ENCODE measurements around the gene CKAP5. TPM values are rescaled to one million over a fixed set of nuclear protein-coding genes. Genes with fewer than 3 reads are reported as not detected.

The CKAP5 gene
- total RNA-seq, 3 donors from 2014 or later, result 32.1 to 45.2 (median 41.4) TPM

DNA sequence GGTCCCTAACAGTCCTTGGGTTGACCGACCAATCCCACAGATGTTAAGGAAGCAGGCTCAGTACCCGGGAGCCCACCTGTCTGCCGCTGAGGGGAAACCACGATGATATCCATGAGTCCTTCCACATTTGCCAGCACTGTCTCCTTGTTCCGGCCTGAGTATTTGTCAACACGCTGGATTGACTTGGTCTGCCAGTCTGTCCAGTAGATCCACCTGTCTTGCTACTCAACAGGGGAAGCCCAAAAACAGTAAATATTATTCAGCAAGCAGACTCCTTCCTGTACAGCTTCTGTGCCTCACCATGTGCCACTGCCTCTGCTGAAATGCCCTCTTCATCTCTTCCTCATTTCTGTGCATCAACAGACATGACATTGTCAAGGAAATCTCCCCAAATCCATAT lies 22.8 kb upstream of the CKAP5 start:
- Histone ChIP-seq H3K27ac (no peak overlapping the region), H3K9me3 (no peaks in the 10 kb centered on the region), H3K36me3 (peaks cover 5% of the 10 kb centered on the region), H3K27me3 (no peaks in the 10 kb centered on the region), H3K4me3 (no peak overlapping the region), H3K4me1 (no peaks in the 10 kb centered on the region)
- DNase-seq (ENCODE audit: low spot score in 2 of 2), result no peak
- intact Hi-C loops (cut with DNase I; ENCODE audit: low total_unique reads), result no loop called here
- TF ChIP-seq, protein P1, sequence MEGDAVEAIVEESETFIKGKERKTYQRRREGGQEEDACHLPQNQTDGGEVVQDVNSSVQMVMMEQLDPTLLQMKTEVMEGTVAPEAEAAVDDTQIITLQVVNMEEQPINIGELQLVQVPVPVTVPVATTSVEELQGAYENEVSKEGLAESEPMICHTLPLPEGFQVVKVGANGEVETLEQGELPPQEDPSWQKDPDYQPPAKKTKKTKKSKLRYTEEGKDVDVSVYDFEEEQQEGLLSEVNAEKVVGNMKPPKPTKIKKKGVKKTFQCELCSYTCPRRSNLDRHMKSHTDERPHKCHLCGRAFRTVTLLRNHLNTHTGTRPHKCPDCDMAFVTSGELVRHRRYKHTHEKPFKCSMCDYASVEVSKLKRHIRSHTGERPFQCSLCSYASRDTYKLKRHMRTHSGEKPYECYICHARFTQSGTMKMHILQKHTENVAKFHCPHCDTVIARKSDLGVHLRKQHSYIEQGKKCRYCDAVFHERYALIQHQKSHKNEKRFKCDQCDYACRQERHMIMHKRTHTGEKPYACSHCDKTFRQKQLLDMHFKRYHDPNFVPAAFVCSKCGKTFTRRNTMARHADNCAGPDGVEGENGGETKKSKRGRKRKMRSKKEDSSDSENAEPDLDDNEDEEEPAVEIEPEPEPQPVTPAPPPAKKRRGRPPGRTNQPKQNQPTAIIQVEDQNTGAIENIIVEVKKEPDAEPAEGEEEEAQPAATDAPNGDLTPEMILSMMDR (IDR thresholded peaks at IDR 0.05), result no peak
- TF ChIP-seq POLR2A (IDR thresholded peaks at IDR 0.05) (no peak), POLR2AphosphoS5 (IDR thresholded peaks at IDR 0.05) (no peak)

DNA sequence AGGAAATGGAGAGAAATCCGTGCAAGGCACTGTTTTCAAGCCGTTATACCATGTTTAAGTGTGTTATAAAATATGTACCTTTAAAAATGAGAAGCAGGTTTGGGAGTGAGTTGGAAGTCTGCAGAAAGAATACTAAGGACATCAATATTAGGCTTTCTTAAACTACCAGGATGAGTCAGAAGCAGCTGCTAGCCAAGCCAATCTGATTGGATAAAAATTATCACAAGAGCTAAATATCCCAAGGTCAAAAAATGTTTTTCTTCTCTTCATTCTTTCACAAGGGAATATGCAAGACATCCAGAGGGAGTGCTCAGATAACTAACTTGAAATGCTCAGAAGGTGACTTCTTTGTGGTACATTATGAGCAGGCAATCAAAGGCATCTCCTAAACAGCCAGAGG lies 19.3 kb upstream of the CKAP5 start:
- no peak overlapping the region for H3K27ac ChIP-seq
- H3K9me3 ChIP-seq, result no peaks in the 10 kb centered on the region
- H3K36me3 ChIP-seq, result peaks cover 6% of the 10 kb centered on the region
- intact Hi-C loops (cut with DNase I; ENCODE audit: low total_unique reads), result no loop called here
- no peak for DNase-seq (ENCODE audit: low spot score in 2 of 2)
- no peaks in the 10 kb centered on the region for H3K27me3 ChIP-seq
- no peaks in the 10 kb centered on the region for H3K4me1 ChIP-seq
- TF ChIP-seq POLR2AphosphoS5 (IDR thresholded peaks at IDR 0.05) (no peak), POLR2A (IDR thresholded peaks at IDR 0.05) (no peak)
- TF ChIP-seq, protein P1 (IDR thresholded peaks at IDR 0.05), result no peak
- H3K4me3 ChIP-seq, result no peak overlapping the region

DNA sequence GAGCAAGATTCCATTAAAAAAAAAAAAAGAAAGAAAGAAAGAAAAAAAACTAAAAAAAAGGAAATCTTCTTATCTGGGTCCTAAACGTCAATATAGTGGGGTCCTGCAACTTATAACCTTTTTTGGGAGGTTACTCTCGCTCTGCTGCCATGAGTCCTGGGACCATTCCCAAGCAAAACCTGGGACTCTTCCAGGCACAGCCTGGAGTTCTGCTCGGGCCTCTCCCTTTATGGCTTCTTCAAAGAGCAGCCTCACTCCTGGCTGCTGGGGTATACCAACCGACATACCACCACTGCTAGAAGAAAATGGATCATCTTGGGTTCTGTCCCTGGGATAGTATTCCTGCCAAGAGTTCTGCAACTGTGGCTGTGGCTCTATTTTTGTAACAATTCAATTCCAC lies 14.1 kb upstream of the CKAP5 start:
- intact Hi-C loops (cut with DNase I; ENCODE audit: low total_unique reads), result no loop called here
- Histone ChIP-seq H3K36me3 (peaks cover 6% of the 10 kb centered on the region), H3K27ac (no peak overlapping the region), H3K27me3 (no peaks in the 10 kb centered on the region), H3K4me1 (no peaks in the 10 kb centered on the region), H3K4me3 (no peak overlapping the region), H3K9me3 (no peaks in the 10 kb centered on the region)
- no peak for TF ChIP-seq POLR2A (IDR thresholded peaks at IDR 0.05)
- TF ChIP-seq, protein P1 (IDR thresholded peaks at IDR 0.05), result no peak
- TF ChIP-seq POLR2AphosphoS5 (IDR thresholded peaks at IDR 0.05), result no peak
- DNase-seq (ENCODE audit: low spot score in 2 of 2), result no peak

DNA sequence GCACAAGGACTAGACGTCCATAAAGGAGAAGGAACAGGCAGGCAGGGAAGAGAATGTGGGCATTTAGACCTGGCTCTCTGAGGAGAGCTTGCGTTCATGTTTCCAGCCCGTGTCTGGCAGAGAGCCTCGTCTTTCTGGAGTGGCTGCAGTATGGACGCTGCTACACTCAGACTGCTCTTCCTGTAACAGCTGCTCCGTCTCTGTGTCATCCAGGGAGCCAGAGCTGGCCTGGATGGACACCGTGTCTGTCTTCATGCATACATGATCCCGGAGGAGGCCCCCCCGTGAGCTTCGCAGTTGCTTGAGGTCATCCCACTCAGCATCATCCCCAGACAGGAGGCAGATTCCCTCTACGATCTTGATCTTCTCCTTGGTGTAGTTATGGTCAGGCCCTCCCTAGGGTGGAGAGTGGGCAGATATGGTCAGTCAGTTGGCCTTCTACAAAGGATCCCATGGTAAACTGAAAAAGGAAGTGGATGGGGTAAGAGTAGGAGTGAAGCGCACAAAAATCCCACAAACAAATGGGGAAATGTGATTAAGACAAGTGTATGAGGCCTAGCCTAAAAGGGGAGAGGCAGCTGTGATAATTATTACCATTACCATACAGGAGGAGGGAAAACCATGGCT lies 13.0 kb upstream of the CKAP5 start:
- H3K27me3 ChIP-seq, result no peaks in the 10 kb centered on the region
- intact Hi-C loops (cut with DNase I; ENCODE audit: low total_unique reads), result no loop called here
- TF ChIP-seq, protein P1 (IDR thresholded peaks at IDR 0.05), result no peak
- TF ChIP-seq POLR2A (IDR thresholded peaks at IDR 0.05) (no peak), POLR2AphosphoS5 (IDR thresholded peaks at IDR 0.05) (no peak)

DNA sequence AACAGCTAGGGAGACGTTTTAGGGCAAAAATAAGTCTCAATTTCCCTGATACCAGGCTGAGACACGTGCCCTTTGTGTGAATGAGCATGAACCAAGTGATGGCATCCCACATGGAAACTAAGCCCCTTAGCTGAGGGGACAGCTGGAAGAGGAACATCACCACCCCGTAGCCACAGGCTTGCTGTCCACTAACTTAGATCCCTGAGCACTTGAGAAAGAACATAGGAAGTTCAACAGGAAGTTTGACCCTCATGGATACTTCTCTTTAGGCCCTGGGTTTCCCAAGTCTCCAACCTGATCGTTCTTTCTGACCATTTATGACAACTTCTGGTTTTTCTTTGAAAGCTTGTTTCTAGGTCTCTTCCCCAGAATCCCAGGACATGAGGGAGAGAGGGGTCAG lies 11.6 kb upstream of the CKAP5 start:
- H3K36me3 ChIP-seq, result no peaks in the 10 kb centered on the region
- H3K27me3 ChIP-seq, result no peaks in the 10 kb centered on the region
- H3K9me3 ChIP-seq, result no peaks in the 10 kb centered on the region
- no peaks in the 10 kb centered on the region for H3K4me1 ChIP-seq
- intact Hi-C loops (cut with DNase I; ENCODE audit: low total_unique reads), result no loop called here
- no peak overlapping the region for H3K27ac ChIP-seq
- DNase-seq (ENCODE audit: low spot score in 2 of 2), result no peak
- no peak overlapping the region for H3K4me3 ChIP-seq
- TF ChIP-seq, protein P1 (IDR thresholded peaks at IDR 0.05), result no peak
- TF ChIP-seq POLR2AphosphoS5 (IDR thresholded peaks at IDR 0.05), result no peak
- no peak for TF ChIP-seq POLR2A (IDR thresholded peaks at IDR 0.05)

More for the DNA sequence above, 13.0 kb upstream of the CKAP5 start:
- H3K4me3 ChIP-seq, result no peak overlapping the region
- peaks cover 2% of the 10 kb centered on the region for H3K36me3 ChIP-seq
- DNase-seq (ENCODE audit: low spot score in 2 of 2), result no peak
- H3K4me1 ChIP-seq, result no peaks in the 10 kb centered on the region
- H3K27ac ChIP-seq, result no peak overlapping the region
- H3K9me3 ChIP-seq, result no peaks in the 10 kb centered on the region
